BE2C (cell line): ENCODE measurements around the gene RNF151.
A peak's percentile ranks its signal among the peaks of the same experiment; 100 is the strongest.

ENCODE experiments used
- DNase-seq: peaks from one replicate; pipeline ENCODE4 v3.0.0-alpha.2; 2020
- H3K27me3 ChIP-seq: fragments of 250-450 bp; sonication (Bioruptor Pico); 2 replicates; pipeline ENCODE4 v1.5.1; 2020; ENCODE audit warnings: mild to moderate bottlenecking
- H3K36me3 ChIP-seq: fragments of 250-450 bp; sonication (Bioruptor Pico); 2 replicates; pipeline ENCODE4 v1.5.1; 2020; ENCODE audit warnings: mild to moderate bottlenecking
- H3K4me1 ChIP-seq: fragments of 250-450 bp; sonication (Bioruptor Pico); 2 replicates; pipeline ENCODE4 v1.5.1; 2020
- H3K4me3 ChIP-seq: 2 replicates; pipeline ENCODE4 v1.5.1; 2011; ENCODE audit warnings: low read depth, low read length
- H3K9me3 ChIP-seq: fragments of 250-450 bp; sonication (Bioruptor Pico); 2 replicates; pipeline ENCODE4 v1.5.1; 2020
- CTCF ChIP-seq: IDR thresholded peaks from 2 replicates; pipeline ENCODE4 v1.5.1; 2012; ENCODE audit warnings: mild to moderate bottlenecking, low read depth, low read length

The RNF151 gene

GRCh38 chr16:1991135-1991551 lies 24.5 kb downstream of the RNF151 start:
- Histone ChIP-seq H3K4me1 (no peaks in the 10 kb centered on the region), H3K27me3 (peaks cover 29% of the 10 kb centered on the region), H3K36me3 (peaks cover 16% of the 10 kb centered on the region), H3K9me3 (peaks cover 10% of the 10 kb centered on the region), H3K4me3 (no peak overlapping the region)
- TF ChIP-seq CTCF, result no peak
- no peak for DNase-seq

DNA sequence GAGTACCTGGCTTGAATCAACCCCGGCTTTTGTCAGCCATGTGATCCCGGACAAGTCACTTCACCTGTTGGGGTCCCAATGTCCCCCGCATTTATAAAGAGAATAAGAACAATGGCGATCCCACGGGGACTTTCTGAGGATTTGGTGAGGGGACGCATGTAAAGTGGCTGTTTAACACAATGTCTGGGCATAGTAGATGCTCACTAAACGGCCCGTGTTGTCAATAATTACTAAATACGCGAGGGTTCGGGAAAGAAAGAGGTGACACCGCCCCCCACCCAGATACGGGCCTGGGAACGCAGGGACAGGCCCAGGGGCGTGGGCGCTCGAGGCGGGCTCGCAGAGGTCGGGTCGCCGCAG lies 24.9 kb downstream of the RNF151 start:
- peaks cover 11% of the 10 kb centered on the region for H3K36me3 ChIP-seq
- TF ChIP-seq CTCF, result no peak
- no peak for DNase-seq
- peaks cover 10% of the 10 kb centered on the region for H3K9me3 ChIP-seq
- no peaks in the 10 kb centered on the region for H3K4me1 ChIP-seq
- peaks cover 29% of the 10 kb centered on the region for H3K27me3 ChIP-seq
- no peak overlapping the region for H3K4me3 ChIP-seq

- Histone ChIP-seq H3K36me3 (peaks cover 11% of the 10 kb centered on the region), H3K9me3 (peaks cover 10% of the 10 kb centered on the region), H3K4me3 (no peak overlapping the region), H3K27me3 (peaks cover 29% of the 10 kb centered on the region), H3K4me1 (no peaks in the 10 kb centered on the region)
- DNase-seq, result peak; percentile 98
- no peak for TF ChIP-seq CTCF
Observed at GRCh38 chr16:1991948-1992703, 25.5 kb downstream of the RNF151 start.

- no peak for DNase-seq
- Histone ChIP-seq H3K9me3 (peaks cover 10% of the 10 kb centered on the region), H3K36me3 (peaks cover 18% of the 10 kb centered on the region), H3K4me1 (no peaks in the 10 kb centered on the region), H3K27me3 (peaks cover 29% of the 10 kb centered on the region), H3K4me3 (no peak overlapping the region)
- no peak for TF ChIP-seq CTCF
Observed at GRCh38 chr16:1992704-1993317, 26.2 kb downstream of the RNF151 start.

DNA sequence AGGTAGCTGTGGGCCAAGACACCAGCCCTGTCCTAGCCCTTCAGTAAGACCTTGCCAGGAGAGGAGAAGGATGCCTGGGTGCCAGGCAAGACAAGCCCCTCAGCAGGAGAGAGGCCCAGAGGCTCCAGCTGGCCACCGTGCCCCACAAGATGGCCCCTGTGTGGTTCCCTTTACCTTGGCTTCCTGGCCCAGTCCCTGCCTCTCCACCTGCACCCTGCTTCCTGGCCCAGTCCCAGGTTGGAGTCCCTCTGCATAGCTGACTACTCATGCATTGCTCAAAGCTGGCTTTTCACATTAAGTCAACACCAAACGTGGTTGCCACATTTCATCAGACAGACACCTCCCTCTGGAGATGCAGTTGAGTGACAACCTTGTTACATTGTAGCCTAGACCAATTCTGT lies 27.1 kb downstream of the RNF151 start:
- H3K4me3 ChIP-seq, result no peak overlapping the region
- no peaks in the 10 kb centered on the region for H3K4me1 ChIP-seq
- H3K36me3 ChIP-seq, result peaks cover 27% of the 10 kb centered on the region
- DNase-seq, result no peak
- TF ChIP-seq CTCF, result no peak
- H3K9me3 ChIP-seq, result peaks cover 10% of the 10 kb centered on the region
- H3K27me3 ChIP-seq, result peaks cover 28% of the 10 kb centered on the region
